Mesenchymal stem cell (in vitro differentiated cells and primary cell): ENCODE measurements around the gene CA9.
A peak's percentile ranks its signal among the peaks of the same experiment; 100 is the strongest.

ENCODE experiments used
- DNase-seq: peaks from one replicate; pipeline ENCODE4 v3.0.0-alpha.2; 2013
- H2AFZ ChIP-seq: one replicate; pipeline ENCODE4 v1.6.1; 2013; ENCODE audit warnings: low read depth, mild to moderate bottlenecking, control low read depth, inconsistent platforms, low read length, moderate library complexity
- H2AK5ac ChIP-seq: 2 replicates; pipeline ENCODE4 v1.6.1; 2013; ENCODE audit warnings: low read length, moderate library complexity, mild to moderate bottlenecking, inconsistent platforms; ENCODE audit not compliant: severe bottlenecking
- H2BK120ac ChIP-seq: one replicate; pipeline ENCODE4 v1.6.1; 2013; ENCODE audit warnings: low read depth, mild to moderate bottlenecking, inconsistent platforms, low read length, moderate library complexity
- H2BK12ac ChIP-seq, 2 experiments: one replicate each; pipeline ENCODE4 v1.6.1; 2013; ENCODE audit warnings: inconsistent platforms in 2 of 2, low read length in 2 of 2, mild to moderate bottlenecking in 2 of 2, moderate library complexity in 2 of 2, control low read depth in 1 of 2
- H2BK15ac ChIP-seq: one replicate; pipeline ENCODE4 v1.6.1; 2013; ENCODE audit warnings: mild to moderate bottlenecking, low read depth, inconsistent platforms; ENCODE audit not compliant: poor library complexity, severe bottlenecking
- H2BK5ac ChIP-seq: 2 replicates; pipeline ENCODE4 v1.6.1; 2013; ENCODE audit warnings: low read depth, mild to moderate bottlenecking, low read length, control low read depth, inconsistent platforms; ENCODE audit not compliant: poor library complexity, severe bottlenecking
- H3K14ac ChIP-seq, 2 experiments: one replicate each; pipeline ENCODE4 v1.6.1; 2013; ENCODE audit warnings: inconsistent platforms in 2 of 2, low read length in 2 of 2, control low read depth in 1 of 2, mild to moderate bottlenecking in 1 of 2, moderate library complexity in 1 of 2
- H3K18ac ChIP-seq, 2 experiments: one replicate each; pipeline ENCODE4 v1.6.1; 2013; ENCODE audit warnings: inconsistent platforms in 2 of 2, low read length in 2 of 2, control low read depth in 1 of 2, low read depth in 1 of 2, mild to moderate bottlenecking in 1 of 2
- H3K23ac ChIP-seq, 2 experiments: one replicate each; pipeline ENCODE4 v1.6.1; 2013; ENCODE audit warnings: inconsistent platforms in 2 of 2, low read length in 2 of 2, mild to moderate bottlenecking in 2 of 2, moderate library complexity in 2 of 2, control low read depth in 1 of 2
- H3K27ac ChIP-seq: 2 replicates; pipeline ENCODE4 v1.5.1; 2013; ENCODE audit warnings: mild to moderate bottlenecking, moderate library complexity, low read length, control low read depth, inconsistent platforms; ENCODE audit not compliant: poor library complexity, severe bottlenecking
- H3K27me3 ChIP-seq, 2 experiments: 2 replicates each; pipeline versions ENCODE4 v1.6.1 to v1.7.0; 2013; ENCODE audit warnings: low read length in 2 of 2, mild to moderate bottlenecking in 2 of 2, moderate library complexity in 2 of 2, control low read depth in 1 of 2, inconsistent platforms in 1 of 2; ENCODE audit not compliant: control insufficient read depth in 1 of 2, insufficient read depth in 1 of 2
- H3K36me3 ChIP-seq, 2 experiments: 2 replicates each; pipeline versions ENCODE4 v1.6.1 to v1.7.0; 2013; ENCODE audit warnings: low read length in 2 of 2, control low read depth in 1 of 2, inconsistent platforms in 1 of 2, low read depth in 1 of 2, mild to moderate bottlenecking in 1 of 2; ENCODE audit not compliant: insufficient read depth in 2 of 2, control insufficient read depth in 1 of 2
- H3K4ac ChIP-seq, 2 experiments: one replicate each; pipeline ENCODE4 v1.6.1; 2013; ENCODE audit warnings: inconsistent platforms in 2 of 2, low read length in 2 of 2, mild to moderate bottlenecking in 2 of 2, moderate library complexity in 2 of 2, control low read depth in 1 of 2, low read depth in 1 of 2
- H3K4me1 ChIP-seq: 2 replicates; pipeline ENCODE4 v1.6.1; 2013; ENCODE audit warnings: low read depth, low read length, control low read depth; ENCODE audit not compliant: control insufficient read depth, insufficient read depth
- H3K4me2 ChIP-seq: 2 replicates; pipeline ENCODE4 v1.6.1; 2013; ENCODE audit warnings: low read length, mild to moderate bottlenecking, inconsistent platforms; ENCODE audit not compliant: poor library complexity, severe bottlenecking
- H3K4me3 ChIP-seq, 2 experiments: 2 replicates each; pipeline versions ENCODE4 v1.5.1 to v1.7.0; 2013; ENCODE audit warnings: low read length in 2 of 2, mild to moderate bottlenecking in 2 of 2, control low read depth in 1 of 2, low read depth in 1 of 2; ENCODE audit not compliant: insufficient read depth in 1 of 2
- H3K79me1 ChIP-seq: replicated peaks from 2 replicates; pipeline ENCODE4 v1.6.1; 2013; ENCODE audit warnings: mild to moderate bottlenecking, control low read depth, low read length, inconsistent platforms; ENCODE audit not compliant: poor library complexity, severe bottlenecking
- H3K9ac ChIP-seq: 2 replicates; pipeline ENCODE4 v1.7.0; 2013; ENCODE audit warnings: mild to moderate bottlenecking, low read length, moderate library complexity
- H3K9me3 ChIP-seq: 2 replicates; pipeline ENCODE4 v1.7.0; 2013; ENCODE audit warnings: mild to moderate bottlenecking, low read length; ENCODE audit not compliant: control insufficient read depth
- H4K8ac ChIP-seq: one replicate; pipeline ENCODE4 v1.6.1; 2013; ENCODE audit warnings: inconsistent platforms, mild to moderate bottlenecking, low read length, moderate library complexity
- H4K91ac ChIP-seq: one replicate; pipeline ENCODE4 v1.6.1; 2013; ENCODE audit warnings: mild to moderate bottlenecking, low read length, inconsistent platforms
- WGBS: methylation state at CpG from one replicate; pipeline ENCODE4 v1.1.7; 2013; ENCODE audit warnings: mixed read lengths; 5-methylcytosine and 5-hydroxymethylcytosine counted together

The CA9 gene

GRCh38 chr9:35646533-35647265, 27.0 kb upstream of the CA9 start:
- no peaks in the 10 kb centered on the region for H3K9me3 ChIP-seq
- peak overlapping the region in 1 of 2 experiments; percentile 79 for H3K14ac ChIP-seq
- peaks cover 2% of the 10 kb centered on the region for H3K79me1 ChIP-seq
- peak overlapping the region; percentile 13 for H3K27ac ChIP-seq
- H2BK120ac ChIP-seq = no peak overlapping the region
- H2BK12ac ChIP-seq = no peak overlapping the region
- H2AK5ac ChIP-seq = no peak overlapping the region
- H2BK5ac ChIP-seq = peak overlapping the region; percentile 46
- peak overlapping the region; percentile 87 for H2BK15ac ChIP-seq
- peak overlapping the region; percentile 86 for H3K4me2 ChIP-seq
- H3K4me3 ChIP-seq = peak overlapping the region; percentile 64 to 89
- under 1% methylated on average over 37 of the region's 58 CpGs for WGBS
- peak overlapping the region; percentile 90 for H4K8ac ChIP-seq
- peaks cover 4% of the 10 kb centered on the region for H3K4me1 ChIP-seq
- peaks cover 0 to 3% of the 10 kb centered on the region in 2 experiments for H3K36me3 ChIP-seq
- H3K23ac ChIP-seq = no peak overlapping the region
- H3K4ac ChIP-seq = peak overlapping the region; percentile 35 to 84
- peak overlapping the region; percentile 36 for H4K91ac ChIP-seq
- H3K27me3 ChIP-seq = no peaks in the 10 kb centered on the region
- peak overlapping the region; percentile 67 to 80 for H3K18ac ChIP-seq
- H3K9ac ChIP-seq = peak overlapping the region; percentile 99
- H2AFZ ChIP-seq = peak overlapping the region; percentile 96
- peak; percentile 89 for DNase-seq

- no peaks in the 10 kb centered on the region for H3K79me1 ChIP-seq
- H3K18ac ChIP-seq = no peak overlapping the region
- 92% methylated on average over 25 of the region's 26 CpGs for WGBS
- H2AFZ ChIP-seq = no peak overlapping the region
- no peaks in the 10 kb centered on the region for H3K36me3 ChIP-seq
- no peak overlapping the region for H2BK15ac ChIP-seq
- no peak overlapping the region for H2BK12ac ChIP-seq
- no peak overlapping the region for H3K23ac ChIP-seq
- peak overlapping the region; percentile 74 for H3K9ac ChIP-seq
- no peak overlapping the region for H2BK120ac ChIP-seq
- no peaks in the 10 kb centered on the region for H3K9me3 ChIP-seq
- no peak for DNase-seq
- H2AK5ac ChIP-seq = no peak overlapping the region
- H3K4ac ChIP-seq = peak overlapping the region in 1 of 2 experiments; percentile 30
- no peak overlapping the region for H3K4me2 ChIP-seq
- peak overlapping the region in 1 of 2 experiments; percentile 59 for H3K4me3 ChIP-seq
- H4K8ac ChIP-seq = no peak overlapping the region
- no peak overlapping the region for H2BK5ac ChIP-seq
- H3K4me1 ChIP-seq = peaks cover 6% of the 10 kb centered on the region
- H4K91ac ChIP-seq = no peak overlapping the region
- H3K27me3 ChIP-seq = no peaks in the 10 kb centered on the region
- H3K14ac ChIP-seq = no peak overlapping the region
- no peak overlapping the region for H3K27ac ChIP-seq
These were observed 24.0 kb upstream of the CA9 start for GRCh38 chr9:35649431-35650340.

DNA sequence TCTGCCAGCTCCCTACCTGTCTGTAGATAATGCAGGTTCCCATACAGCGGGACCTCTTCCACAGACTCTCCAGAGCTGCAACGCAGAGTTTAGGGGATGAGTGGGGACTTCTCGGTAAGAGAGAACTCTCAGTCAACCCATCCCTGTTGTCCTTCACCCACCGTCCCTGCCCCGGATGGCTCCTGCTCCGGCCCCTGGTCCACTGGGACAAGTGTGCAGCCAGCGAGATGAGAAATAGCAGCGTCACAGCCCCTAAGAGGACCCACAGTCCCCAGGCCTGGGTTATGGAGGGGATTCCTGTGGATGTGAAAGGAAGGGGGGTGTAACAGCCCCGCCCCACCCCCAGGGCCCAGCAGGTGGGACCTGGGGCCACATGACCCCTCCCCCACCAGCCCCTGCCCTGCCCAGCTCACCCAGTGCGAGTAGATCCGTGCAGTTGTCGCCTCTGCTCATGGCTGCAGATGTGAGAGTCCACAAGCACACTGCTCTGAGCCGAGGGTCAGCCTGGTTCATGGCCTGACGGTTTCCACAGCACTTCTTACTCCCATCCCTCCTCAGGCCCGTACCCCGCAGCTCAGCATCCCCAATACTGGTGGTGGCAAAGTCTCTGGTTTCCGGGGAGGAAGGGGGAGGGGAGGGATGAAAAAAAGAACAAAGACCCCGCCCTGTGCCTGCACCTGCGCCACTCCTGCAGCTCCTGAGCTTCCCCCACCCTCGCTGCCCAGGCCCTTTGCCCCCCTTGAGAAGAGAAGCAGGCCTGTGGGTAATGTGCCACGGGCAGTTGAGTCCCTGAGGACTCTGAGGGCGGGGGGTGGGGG, 23.2 kb upstream of the CA9 start, which contains the start of gene SIT1:
Gene SIT1, minus strand, starts transcription at position 591 of the 818 bp plus-strand sequence. Its CDS starts 78 bp downstream, at position 513.
- 71% methylated on average over 10 of the region's 22 CpGs for WGBS

More for the DNA sequence above, 23.2 kb upstream of the CA9 start, which contains the start of gene SIT1:
- Histone ChIP-seq H3K14ac (no peak within 1 kb of the TSS), H3K23ac (peak within 1 kb of the TSS in 1 of 2 experiments; percentile 11), H4K8ac (no peak within 1 kb of the TSS), H2AK5ac (no peak within 1 kb of the TSS), H2BK120ac (no peak within 1 kb of the TSS), H3K4ac (peak within 1 kb of the TSS in 1 of 2 experiments; percentile 30), H3K79me1 (no peaks in the 10 kb centered on the region), H3K9me3 (no peaks in the 10 kb centered on the region), H3K36me3 (no peaks in the 10 kb centered on the region), H2AFZ (no peak within 1 kb of the TSS), H3K27me3 (no peaks in the 10 kb centered on the region), H3K18ac (no peak within 1 kb of the TSS), H3K27ac (no peak within 1 kb of the TSS), H3K4me1 (peaks cover 6% of the 10 kb centered on the region), H2BK12ac (no peak within 1 kb of the TSS), H3K4me3 (peak within 1 kb of the TSS in 1 of 2 experiments; percentile 59), H3K4me2 (no peak within 1 kb of the TSS), H2BK5ac (no peak within 1 kb of the TSS), H3K9ac (peak within 1 kb of the TSS; percentile 74), H4K91ac (no peak within 1 kb of the TSS), H2BK15ac (no peak within 1 kb of the TSS)
- no peak for DNase-seq
